ENCODE measurements around the gene MAP7D3.

The MAP7D3 gene

DNA sequence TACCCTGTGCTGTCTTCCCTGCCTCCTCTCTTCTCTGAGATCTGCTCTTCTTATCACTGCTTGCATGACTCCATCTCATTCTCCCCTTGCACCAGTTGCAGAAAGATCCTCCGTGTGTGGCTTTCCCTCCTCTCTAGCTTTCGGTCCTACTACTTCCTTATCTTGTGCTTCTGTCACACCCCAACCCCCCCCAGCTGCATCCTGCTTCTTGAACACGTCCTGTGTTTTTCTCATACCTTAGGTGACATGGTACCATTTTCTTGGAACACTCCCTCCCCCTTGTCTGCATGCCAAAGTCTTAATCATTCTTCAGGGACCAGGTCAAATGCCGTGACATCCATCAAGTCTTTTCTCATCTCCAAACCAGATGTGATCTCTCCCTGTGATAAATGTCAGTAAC, 57.4 kb downstream of the MAP7D3 start:
- TF ChIP-seq CTCF (conservative IDR thresholded peaks at IDR 0.05; ENCODE audit: low read depth, low read length) = no peak
- no peak overlapping the region for H3K4me3 ChIP-seq (ENCODE audit: low read length)
- no peak for DNase-seq (ENCODE audit: low read depth)

DNA sequence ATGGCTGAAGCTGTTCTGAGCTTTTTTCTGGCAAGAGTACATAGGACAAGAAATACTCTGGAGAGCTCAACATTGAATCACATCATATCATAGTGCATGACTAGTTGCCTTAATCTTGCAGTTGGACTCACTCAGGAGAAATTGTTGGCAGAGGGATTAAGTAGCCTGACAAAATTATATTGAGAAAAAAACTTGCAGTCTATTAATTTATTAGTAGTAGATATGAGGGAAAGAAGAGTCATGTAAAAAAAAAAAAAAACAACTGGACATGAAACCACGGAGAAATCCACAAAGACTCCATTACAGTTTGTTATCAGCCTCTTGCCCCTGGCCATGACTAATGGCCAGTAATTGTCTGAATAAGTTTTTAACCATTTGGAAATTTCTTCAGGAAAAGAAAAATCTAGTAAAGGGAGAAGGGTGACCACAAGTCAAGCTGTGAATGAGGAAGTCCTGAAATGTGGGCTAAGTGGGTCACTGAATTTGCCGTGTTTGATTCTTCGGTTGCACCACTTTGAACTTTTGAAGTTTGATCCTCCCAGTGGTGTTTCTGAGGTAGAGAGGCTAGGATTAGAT, 58.3 kb downstream of the MAP7D3 start:
- no peak for DNase-seq (ENCODE audit: low read depth)
- no peak for TF ChIP-seq CTCF (conservative IDR thresholded peaks at IDR 0.05; ENCODE audit: low read depth, low read length)
- no peak overlapping the region for H3K4me3 ChIP-seq (ENCODE audit: low read length)

DNA sequence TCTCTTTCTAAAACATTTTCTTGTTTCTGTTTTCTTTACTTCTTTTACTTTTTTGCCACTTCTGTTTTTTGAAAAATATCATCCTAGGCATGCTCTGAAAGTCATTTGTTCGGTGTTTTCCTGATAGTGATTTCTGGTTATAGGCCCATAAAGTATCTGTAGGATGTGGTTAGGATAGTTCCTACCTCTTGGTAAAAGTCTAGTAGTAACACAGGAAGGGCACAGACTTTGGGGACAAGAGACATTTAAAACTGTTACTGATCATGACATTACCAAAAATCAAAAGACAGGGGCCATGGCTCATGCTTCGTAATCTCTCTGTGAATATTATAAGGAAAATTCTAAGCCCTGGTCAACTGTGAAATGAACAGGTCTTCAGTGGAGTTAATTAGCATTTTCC, 59.1 kb downstream of the MAP7D3 start:
- no peak for DNase-seq (ENCODE audit: low read depth)
- H3K4me3 ChIP-seq (ENCODE audit: low read length) = no peak overlapping the region
- TF ChIP-seq CTCF (conservative IDR thresholded peaks at IDR 0.05; ENCODE audit: low read depth, low read length) = no peak

DNA sequence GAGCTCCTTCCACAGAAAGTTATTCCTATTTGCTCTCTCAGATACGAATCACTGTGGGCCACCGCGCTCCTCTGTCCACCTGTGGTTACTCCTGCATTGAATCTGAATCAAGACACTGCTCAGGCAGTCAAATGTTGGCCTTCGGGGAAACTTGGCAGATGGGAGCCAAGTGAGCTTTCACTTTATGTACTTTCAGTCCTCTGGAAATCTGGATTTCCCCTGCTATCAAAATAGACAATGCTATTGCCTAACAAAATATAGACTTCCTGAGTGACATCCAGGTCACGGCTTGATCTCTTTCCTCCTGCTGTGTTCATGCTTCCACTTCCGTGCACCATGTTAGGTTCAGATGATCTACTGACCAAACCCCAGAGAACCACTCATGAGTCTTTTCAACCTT, 60.0 kb downstream of the MAP7D3 start:
- no peak for DNase-seq (ENCODE audit: low read depth)
- H3K4me3 ChIP-seq (ENCODE audit: low read length) = no peak overlapping the region
- TF ChIP-seq CTCF (conservative IDR thresholded peaks at IDR 0.05; ENCODE audit: low read depth, low read length) = no peak

DNA sequence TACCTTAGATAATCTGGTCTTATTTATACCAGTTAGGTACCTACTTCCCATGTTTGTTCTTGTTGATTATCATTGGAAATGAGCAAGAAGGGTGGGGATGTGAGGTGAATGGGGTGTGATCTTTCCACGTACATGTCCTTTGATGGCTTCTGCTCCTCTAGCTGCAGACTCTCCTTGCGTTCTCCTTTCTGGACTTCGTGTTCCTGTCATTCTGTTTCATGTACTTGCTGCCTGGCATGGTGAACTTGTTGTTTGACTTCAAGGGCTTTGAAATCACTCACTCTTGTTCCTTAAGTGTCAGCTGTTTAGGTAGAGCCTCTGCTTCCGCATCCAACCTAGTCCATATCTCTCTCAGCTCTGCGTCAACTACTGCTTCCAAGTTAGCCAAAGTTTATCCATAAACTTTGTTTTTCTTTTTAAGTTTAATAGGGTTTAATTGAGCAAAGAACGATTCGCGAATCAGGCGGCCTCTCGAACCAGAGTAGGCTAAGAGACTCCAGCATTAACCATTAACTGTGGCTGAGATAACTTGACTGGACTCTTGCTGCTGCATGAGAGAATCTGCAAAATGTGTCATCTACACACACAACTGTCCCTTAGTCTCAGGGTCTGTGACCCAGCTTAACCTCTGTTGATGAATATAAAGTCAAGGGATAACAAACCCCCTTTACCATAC, 61.0 kb downstream of the MAP7D3 start:
- DNase-seq (ENCODE audit: low read depth) = no peak
- no peak overlapping the region for H3K4me3 ChIP-seq (ENCODE audit: low read length)
- no peak for TF ChIP-seq CTCF (conservative IDR thresholded peaks at IDR 0.05; ENCODE audit: low read depth, low read length)

GRCh38 chrX:136189222-136189621, 62.0 kb downstream of the MAP7D3 start:
- no peak overlapping the region for H3K4me3 ChIP-seq (ENCODE audit: low read length)
- DNase-seq (ENCODE audit: low read depth) = no peak
- TF ChIP-seq CTCF (conservative IDR thresholded peaks at IDR 0.05; ENCODE audit: low read depth, low read length) = no peak

DNA sequence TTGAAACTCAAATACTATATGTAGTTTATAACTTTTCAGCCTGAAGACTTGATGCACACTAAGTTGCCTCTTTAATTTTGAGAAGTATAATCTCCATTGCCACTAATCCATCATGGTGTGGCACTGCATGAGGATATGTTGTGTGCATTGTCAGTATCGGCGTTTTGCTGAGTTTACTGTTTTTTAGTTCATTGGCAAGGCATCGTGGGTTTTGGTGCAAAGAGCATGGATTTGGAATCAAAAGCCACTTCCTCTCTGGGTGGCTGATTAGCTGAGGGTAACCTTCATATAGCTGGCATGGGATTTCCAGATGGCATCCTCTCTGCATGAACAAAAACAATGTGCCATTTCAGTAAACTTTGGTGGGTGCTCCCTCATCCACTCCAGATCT, 65.2 kb downstream of the MAP7D3 start:
- no peak for DNase-seq (ENCODE audit: low read depth)
- no peak overlapping the region for H3K4me3 ChIP-seq (ENCODE audit: low read length)
- no peak for TF ChIP-seq CTCF (conservative IDR thresholded peaks at IDR 0.05; ENCODE audit: low read depth, low read length)
